D721Med (cell line): Measurements from ENCODE around the gene PKMYT1.
A peak's percentile ranks its signal among the peaks of the same experiment; 100 is the strongest.
"Not testable (repeated sequence)": the region's sequence is repeated elsewhere in the genome, so short reads cannot be mapped to it uniquely, and the experiment has no call there.

ENCODE experiments used
- DNase-seq: peaks from one replicate; pipeline ENCODE4 v3.0.0; 2011; ENCODE audit warnings: low spot score; ENCODE audit not compliant: insufficient read length
- FAIRE-seq: peaks from 2 replicates; lab custom pipeline; 2011; peaks lifted over from hg19 to GRCh38; lab: Jason Lieb, UNC
- TF ChIP-seq, protein P1 (sequence below): IDR thresholded peaks from 2 replicates; pipeline ENCODE4 v1.5.1; 2012; ENCODE audit warnings: mild to moderate bottlenecking, control low read depth; ENCODE audit not compliant: insufficient read depth; ENCODE audit errors: missing control alignments

The PKMYT1 gene

GRCh38 chr16:2936436-2937011 is 43.7 kb downstream of the PKMYT1 start:
- TF ChIP-seq, protein P1, sequence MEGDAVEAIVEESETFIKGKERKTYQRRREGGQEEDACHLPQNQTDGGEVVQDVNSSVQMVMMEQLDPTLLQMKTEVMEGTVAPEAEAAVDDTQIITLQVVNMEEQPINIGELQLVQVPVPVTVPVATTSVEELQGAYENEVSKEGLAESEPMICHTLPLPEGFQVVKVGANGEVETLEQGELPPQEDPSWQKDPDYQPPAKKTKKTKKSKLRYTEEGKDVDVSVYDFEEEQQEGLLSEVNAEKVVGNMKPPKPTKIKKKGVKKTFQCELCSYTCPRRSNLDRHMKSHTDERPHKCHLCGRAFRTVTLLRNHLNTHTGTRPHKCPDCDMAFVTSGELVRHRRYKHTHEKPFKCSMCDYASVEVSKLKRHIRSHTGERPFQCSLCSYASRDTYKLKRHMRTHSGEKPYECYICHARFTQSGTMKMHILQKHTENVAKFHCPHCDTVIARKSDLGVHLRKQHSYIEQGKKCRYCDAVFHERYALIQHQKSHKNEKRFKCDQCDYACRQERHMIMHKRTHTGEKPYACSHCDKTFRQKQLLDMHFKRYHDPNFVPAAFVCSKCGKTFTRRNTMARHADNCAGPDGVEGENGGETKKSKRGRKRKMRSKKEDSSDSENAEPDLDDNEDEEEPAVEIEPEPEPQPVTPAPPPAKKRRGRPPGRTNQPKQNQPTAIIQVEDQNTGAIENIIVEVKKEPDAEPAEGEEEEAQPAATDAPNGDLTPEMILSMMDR, result no peak
- FAIRE-seq, result no peak
- DNase-seq, result peak; percentile 5

- peak; percentile 7 for DNase-seq
- FAIRE-seq, result no peak
- TF ChIP-seq, protein P1, result no peak
Measured at GRCh38 chr16:2934450-2934849, 45.8 kb downstream of the PKMYT1 start.

GRCh38 chr16:2933701-2934100 is 46.5 kb downstream of the PKMYT1 start:
- TF ChIP-seq, protein P1, result no peak
- DNase-seq, result no peak

DNA sequence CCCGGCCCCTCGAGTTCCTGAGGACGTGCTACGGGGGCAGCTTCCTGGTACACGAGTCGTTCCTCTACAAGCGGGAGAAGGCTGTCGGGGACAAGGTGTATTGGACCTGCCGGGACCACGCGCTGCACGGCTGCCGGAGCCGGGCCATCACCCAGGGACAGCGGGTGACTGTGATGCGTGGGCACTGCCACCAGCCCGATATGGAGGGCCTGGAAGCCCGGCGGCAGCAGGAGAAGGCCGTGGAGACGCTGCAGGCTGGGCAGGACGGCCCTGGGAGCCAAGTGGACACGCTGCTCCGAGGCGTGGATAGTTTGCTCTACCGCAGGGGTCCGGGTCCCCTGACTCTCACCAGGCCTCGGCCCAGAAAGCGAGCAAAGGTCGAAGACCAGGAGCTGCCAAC is 47.1 kb downstream of the PKMYT1 start:
- FAIRE-seq, result no peak
- TF ChIP-seq, protein P1, result no peak

More at GRCh38 chr16:2933701-2934100, 46.5 kb downstream of the PKMYT1 start:
- no peak for FAIRE-seq

GRCh38 chr16:2931231-2931914 is 48.9 kb downstream of the PKMYT1 start:
- not testable (repeated sequence) for FAIRE-seq, DNase-seq

More for the DNA sequence above, 47.1 kb downstream of the PKMYT1 start:
- peak; percentile 10 for DNase-seq

GRCh38 chr16:2930236-2930635 is 50.0 kb downstream of the PKMYT1 start:
- peak; percentile 8 for DNase-seq
- TF ChIP-seq, protein P1, result no peak
- no peak for FAIRE-seq

DNA sequence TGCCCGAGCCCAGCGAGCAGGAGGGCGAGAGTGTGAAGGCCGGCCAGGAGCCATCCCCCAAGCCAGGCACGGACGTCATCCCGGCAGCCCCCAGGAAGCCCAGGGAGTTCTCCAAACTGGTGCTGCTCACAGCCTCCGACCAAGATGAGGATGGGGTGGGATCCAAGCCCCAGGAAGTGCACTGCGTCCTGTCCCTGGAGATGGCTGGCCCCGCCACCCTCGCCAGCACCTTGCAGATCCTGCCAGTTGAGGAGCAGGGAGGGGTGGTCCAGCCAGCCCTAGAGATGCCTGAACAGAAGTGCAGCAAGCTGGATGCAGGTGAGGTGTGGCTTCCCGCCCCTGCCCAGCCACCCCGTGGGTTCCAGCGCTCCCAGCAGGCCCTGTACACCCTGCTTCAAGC is 50.6 kb downstream of the PKMYT1 start:
- TF ChIP-seq, protein P1, result no peak
- FAIRE-seq (no peak), DNase-seq (peak; percentile 1)
